GM12878 (cell line): Measurements from ENCODE around the gene CASQ1. TPM values are rescaled to one million over a fixed set of nuclear protein-coding genes. Genes with fewer than 3 reads are reported as not detected.

Source experiments
- ATAC-seq: fragments of 200-7000 bp; cut with Tn5 transposase; 3 replicates; pipeline ENCODE4 v1.9.1; 2020; ENCODE audit warnings: mild to moderate bottlenecking, moderate library complexity
- BruUV-seq: library from RNA; stranded (reverse); fragments of 400-500 nt; replicated peaks from 2 replicates; lab custom pipeline; 2021; lab: Mats Ljungman, UMichigan
- CTCF ChIA-PET: fragments of 300-600 bp; sonication (Branson Sonifier 250); formaldehyde crosslinking; extraction: SDS; loops from one replicate; lab custom pipeline; 2021; ENCODE audit warnings: inconsistent platforms; lab: Yijun Ruan, JAX
- POLR2A ChIA-PET: fragments of 350-600 bp; formaldehyde crosslinking; extraction: SDS; loops from one replicate; lab custom pipeline; 2021; ENCODE audit warnings: inconsistent platforms; lab: Charles Lee
- RAD21 ChIA-PET: fragments of 300-600 bp; sonication (Branson Sonifier 250); formaldehyde crosslinking; loops from one replicate; lab custom pipeline; 2023; ENCODE audit warnings: antibody characterized with exemption; ENCODE audit not compliant: unreplicated experiment; lab: Charles Lee
- SMC1A ChIA-PET: fragments of 300-600 bp; sonication (Branson Sonifier 250); formaldehyde crosslinking; loops from one replicate; lab custom pipeline; 2023; ENCODE audit not compliant: unreplicated experiment, uncharacterized antibody; lab: Charles Lee
- DNase-seq: peaks from one replicate; pipeline ENCODE4 v3.0.0-alpha.2; 2011; ENCODE audit warnings: low read depth, low spot score
- FAIRE-seq: peaks from 3 replicates; lab custom pipeline; 2011; peaks lifted over from hg19 to GRCh38; lab: Jason Lieb, UNC
- H2AFZ ChIP-seq: 2 replicates; pipeline ENCODE4 v1.6.0; 2011; ENCODE audit warnings: low read depth, low read length, control low read depth; ENCODE audit not compliant: control insufficient read depth
- H3K27ac ChIP-seq: 2 replicates; pipeline ENCODE4 v1.5.1; 2011; ENCODE audit warnings: control low read depth; ENCODE audit not compliant: control insufficient read depth, insufficient read depth
- H3K27me3 ChIP-seq, 2 experiments: replicated peaks in 1 of 2; 2 replicates each; pipeline versions ENCODE4 v1.6.0 to v1.6.1; 2011; ENCODE audit warnings: low read length in 1 of 2; ENCODE audit not compliant: control insufficient read depth in 2 of 2, insufficient read depth in 2 of 2
- H3K36me3 ChIP-seq, 2 experiments: 2 replicates each; pipeline ENCODE4 v1.5.1; 2011; ENCODE audit warnings: low read length in 1 of 2; ENCODE audit not compliant: control insufficient read depth in 2 of 2, insufficient read depth in 2 of 2
- H3K4me1 ChIP-seq: 2 replicates; pipeline ENCODE4 v1.6.1; 2011; ENCODE audit warnings: mild to moderate bottlenecking, low read length, moderate library complexity, mixed read lengths; ENCODE audit not compliant: control insufficient read depth, insufficient read depth
- H3K4me2 ChIP-seq: 2 replicates; pipeline ENCODE4 v1.6.0; 2011; ENCODE audit warnings: control low read depth; ENCODE audit not compliant: control insufficient read depth, insufficient read depth
- H3K4me3 ChIP-seq: fragments of 200-600 bp; sonication (generic); 2 replicates; pipeline ENCODE4 v1.5.1; 2016
- H3K79me2 ChIP-seq: 2 replicates; pipeline ENCODE4 v1.6.0; 2011; ENCODE audit warnings: low read length; ENCODE audit not compliant: control insufficient read depth, insufficient read depth
- H3K9ac ChIP-seq: 2 replicates; pipeline ENCODE4 v1.8.0; 2011; ENCODE audit warnings: low read length, control low read depth, mixed read lengths; ENCODE audit not compliant: control insufficient read depth, insufficient read depth
- H3K9me3 ChIP-seq: replicated peaks from 3 replicates; pipeline ENCODE4 v1.5.1; 2011; ENCODE audit warnings: mild to moderate bottlenecking, low read length; ENCODE audit not compliant: control insufficient read depth, insufficient read depth
- H4K20me1 ChIP-seq: 2 replicates; pipeline ENCODE4 v1.6.0; 2011; ENCODE audit not compliant: control insufficient read depth, insufficient read depth
- BCL3 ChIP-seq: IDR thresholded peaks from 2 replicates; pipeline ENCODE4 v1.6.1; 2011; ENCODE audit warnings: borderline replicate concordance, low read depth, mild to moderate bottlenecking, moderate library complexity, low read length; ENCODE audit not compliant: insufficient read depth, poor library complexity, severe bottlenecking
- BHLHE40 ChIP-seq, 2 experiments: fragments of 450-650 bp in 1 of 2; IDR thresholded peaks; 2 replicates each; pipeline ENCODE4 v1.6.1; 2011 to 2017; ENCODE audit warnings: low read depth in 2 of 2, borderline replicate concordance in 1 of 2, improper control_type of control experiment in 1 of 2, low read length in 1 of 2, mild to moderate bottlenecking in 1 of 2
- DPF2 ChIP-seq: fragments of 450-650 bp; IDR thresholded peaks from 2 replicates; pipeline ENCODE4 v1.6.1; 2017; ENCODE audit warnings: mild to moderate bottlenecking
- GABPA ChIP-seq: IDR thresholded peaks from 2 replicates; pipeline ENCODE4 v1.6.1; 2014; ENCODE audit warnings: antibody characterized with exemption, low read depth, mild to moderate bottlenecking, inconsistent platforms
- GATAD2B ChIP-seq: fragments of 450-650 bp; conservative IDR thresholded peaks from 2 replicates; pipeline ENCODE4 v1.6.1; 2017; ENCODE audit warnings: low read depth, mild to moderate bottlenecking, moderate library complexity
- MEF2B ChIP-seq: fragments of 450-650 bp; IDR thresholded peaks from 2 replicates; pipeline ENCODE4 v1.6.1; 2018; ENCODE audit warnings: mild to moderate bottlenecking, moderate library complexity; ENCODE audit not compliant: partially characterized antibody, poor library complexity, severe bottlenecking
- NKRF ChIP-seq: fragments of 450-650 bp; conservative IDR thresholded peaks from 2 replicates; pipeline ENCODE4 v1.6.1; 2017; ENCODE audit warnings: mild to moderate bottlenecking, moderate library complexity
- POLR2A ChIP-seq: IDR thresholded peaks from 2 replicates; pipeline ENCODE4 v1.6.1; 2011; ENCODE audit warnings: low read depth, mild to moderate bottlenecking, low read length
- POU2F2 ChIP-seq: IDR thresholded peaks from 3 replicates; pipeline ENCODE4 v1.6.1; 2011; ENCODE audit warnings: low read depth, mild to moderate bottlenecking, low read length, borderline replicate concordance
- SIN3A ChIP-seq: IDR thresholded peaks from 2 replicates; pipeline ENCODE4 v1.6.1; 2012; ENCODE audit warnings: low read depth, low read length, improper control_type of control experiment
- SMARCA5 ChIP-seq: fragments of 450-650 bp; IDR thresholded peaks from 2 replicates; pipeline ENCODE4 v1.6.1; 2017; ENCODE audit warnings: mild to moderate bottlenecking
- STAT3 ChIP-seq: IDR thresholded peaks from 2 replicates; pipeline ENCODE4 v1.6.1; 2011; ENCODE audit warnings: low read depth, low read length, improper control_type of control experiment
- TCF12 ChIP-seq: IDR thresholded peaks from 2 replicates; pipeline ENCODE4 v1.6.1; 2011; ENCODE audit warnings: low read depth, mild to moderate bottlenecking, low read length
- TCF3 ChIP-seq: IDR thresholded peaks from 2 replicates; pipeline ENCODE4 v1.6.1; 2012; ENCODE audit warnings: low read depth, mild to moderate bottlenecking, low read length, borderline replicate concordance; ENCODE audit not compliant: insufficient read depth
- WGBS: methylation state at CpG from one replicate; pipeline ENCODE4 v1.1.6; 2016; ENCODE audit warnings: low lambda C conversion rate; ENCODE audit not compliant: insufficient replicate concordance, insufficient coverage; ENCODE audit errors: missing lambda C conversion rate; 5-methylcytosine and 5-hydroxymethylcytosine counted together
- in situ Hi-C: fragments of 300-500 bp; cut with MboI; formaldehyde crosslinking; loops from 9 replicates; pipeline ENCODE4 v1.14.3; 2018; ENCODE audit warnings: mixed read lengths
- intact Hi-C: fragments of 100-400 bp; cut with micrococcal nuclease; formaldehyde crosslinking; loops from one replicate; pipeline ENCODE4 v1.14.2; 2022; ENCODE audit not compliant: unreplicated experiment
- polyA plus RNA-seq, 11 experiments: library from polyadenylated mRNA; depleted of rRNA in 4 of 11; unstranded in 6 of 11; stranded (reverse) in 5 of 11; fragments of >200 nt; fragmentation: Nextera tagmentation in 4 of 11; fragmentation: Illumina TruSeq in 1 of 11; extraction: Ambion mirVana in 4 of 11; extraction: Trizol in 1 of 11; gene quantifications; 1 replicate in 1 of 11; 2 replicates in 10 of 11; pipeline versions ENCODE4 v1.2.1 to v1.2.3, GENCODE V29; 2011 to 2016; ENCODE audit warnings: inconsistent platforms in 2 of 11, missing spikeins in 2 of 11, low read depth in 1 of 11
- total RNA-seq, 4 experiments: library from RNA; depleted of rRNA in 3 of 4; stranded (reverse); fragments of >200 nt in 3 of 4; fragmentation: Illumina TruSeq in 1 of 4; extraction: Trizol in 1 of 4; gene quantifications; 2 replicates each; pipeline versions ENCODE4 v1.2.1 to v1.2.3, GENCODE V29; 2013 to 2021
- TF ChIP-seq, protein P1 (sequence below): fragments of 450-650 bp; IDR thresholded peaks from 2 replicates; pipeline ENCODE4 v1.6.1; 2017; ENCODE audit warnings: antibody characterized with exemption, mild to moderate bottlenecking, moderate library complexity

CASQ1 gene
- total and polyA plus RNA-seq, 10 of the 15 experiments (the other 5 are each of a cell fraction or from before 2014, with no cell fraction given), result 0.10 to 0.77 (median 0.34) TPM

- Histone ChIP-seq H3K4me3 (peak within 1 kb of the TSS; percentile 99), H3K27ac (peak within 1 kb of the TSS; percentile 96), H2AFZ (peak within 1 kb of the TSS; percentile 64), H3K4me2 (peak within 1 kb of the TSS; percentile 94), H3K27me3 (no peaks in the 10 kb centered on the region), H3K9me3 (no peaks in the 10 kb centered on the region), H3K79me2 (peaks cover 35% of the 10 kb centered on the region), H3K4me1 (peaks cover 26% of the 10 kb centered on the region), H3K36me3 (peaks cover 2 to 5% of the 10 kb centered on the region in 2 experiments; a peak in 2 of 4 replicates), H3K9ac (peak within 1 kb of the TSS; percentile 92), H4K20me1 (no peaks in the 10 kb centered on the region)
- RAD21 ChIA-PET, result interaction anchor here (0.7 to 10.6 kb wide), 11 partner anchors 12 to 171 kb away, joined by 3 to 89 read pairs (median 9); partner anchors contain the start of genes CASQ1 and DCAF8
- WGBS, result under 1% methylated on average over 67 of the region's 76 CpGs
- SMC1A ChIA-PET, result interaction anchor here (0.9 to 11.5 kb wide), 9 partner anchors 10 to 86 kb away, joined by 3 to 95 read pairs (median 13); partner anchors contain the start of genes DCAF8 and PEX19
- FAIRE-seq (no peak), ATAC-seq (peak; percentile 76), DNase-seq (no peak)
- in situ Hi-C loops (no loop called here), intact Hi-C loops (no loop called here)
- CTCF ChIA-PET, result interaction anchor here (0.6 to 8.9 kb wide), 8 partner anchors 14 to 380 kb away, joined by 3 to 89 read pairs (median 24); partner anchors contain the start of gene DCAF8
- POLR2A ChIA-PET, result interaction anchor here (0.7 to 2.6 kb wide), 5 partner anchors 10 to 284 kb away, joined by 6 to 15 read pairs (median 10); partner anchors contain the start of gene DCAF8
- BruUV-seq, result TSS peak; percentile 63
- TF ChIP-seq SIN3A (peak; percentile 40; the same call in 1 of the 2 replicates), BCL3 (peak; percentile 8), DPF2 (peak; percentile 52), NKRF (peak; percentile 66; the same call in 1 of the 2 replicates), STAT3 (no peak), TCF12 (0 out of 2 replicates have a peak, but pooled peaks have one; percentile 4), GABPA (no peak), POLR2A (peak; percentile 66; the same call in 1 of the 2 replicates), GATAD2B (0 out of 2 replicates have a peak, but pooled peaks have one; percentile 45), MEF2B (no peak), TCF3 (no peak), SMARCA5 (0 out of 2 replicates have a peak, but pooled peaks have one; percentile 37), BHLHE40 (IDR thresholded peaks at IDR 0.05; ENCODE audit: borderline replicate concordance in 1 of 2, low read depth in 2 of 2, low read length in 1 of 2) (peak in 1 of 2 experiments; percentile 26; a peak in 1 of 4 replicates), POU2F2 (0 out of 3 replicates have a peak, but pooled peaks have one; percentile 24)
- TF ChIP-seq, protein P1, sequence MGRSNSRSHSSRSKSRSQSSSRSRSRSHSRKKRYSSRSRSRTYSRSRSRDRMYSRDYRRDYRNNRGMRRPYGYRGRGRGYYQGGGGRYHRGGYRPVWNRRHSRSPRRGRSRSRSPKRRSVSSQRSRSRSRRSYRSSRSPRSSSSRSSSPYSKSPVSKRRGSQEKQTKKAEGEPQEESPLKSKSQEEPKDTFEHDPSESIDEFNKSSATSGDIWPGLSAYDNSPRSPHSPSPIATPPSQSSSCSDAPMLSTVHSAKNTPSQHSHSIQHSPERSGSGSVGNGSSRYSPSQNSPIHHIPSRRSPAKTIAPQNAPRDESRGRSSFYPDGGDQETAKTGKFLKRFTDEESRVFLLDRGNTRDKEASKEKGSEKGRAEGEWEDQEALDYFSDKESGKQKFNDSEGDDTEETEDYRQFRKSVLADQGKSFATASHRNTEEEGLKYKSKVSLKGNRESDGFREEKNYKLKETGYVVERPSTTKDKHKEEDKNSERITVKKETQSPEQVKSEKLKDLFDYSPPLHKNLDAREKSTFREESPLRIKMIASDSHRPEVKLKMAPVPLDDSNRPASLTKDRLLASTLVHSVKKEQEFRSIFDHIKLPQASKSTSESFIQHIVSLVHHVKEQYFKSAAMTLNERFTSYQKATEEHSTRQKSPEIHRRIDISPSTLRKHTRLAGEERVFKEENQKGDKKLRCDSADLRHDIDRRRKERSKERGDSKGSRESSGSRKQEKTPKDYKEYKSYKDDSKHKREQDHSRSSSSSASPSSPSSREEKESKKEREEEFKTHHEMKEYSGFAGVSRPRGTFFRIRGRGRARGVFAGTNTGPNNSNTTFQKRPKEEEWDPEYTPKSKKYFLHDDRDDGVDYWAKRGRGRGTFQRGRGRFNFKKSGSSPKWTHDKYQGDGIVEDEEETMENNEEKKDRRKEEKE, result no peak
Measured at GRCh38 chr1:160205242-160206035, 15.1 kb downstream of the CASQ1 start, which contains the start of gene PEA15. PEA15 (plus strand) TSS chr1:160205384; CDS start chr1:160211545, 6,161 bp downstream.
